Measurements from ENCODE around the gene SOX4. TPM values are rescaled to one million over a fixed set of nuclear protein-coding genes. Genes with fewer than 3 reads are reported as not detected.
"Not testable (repeated sequence)": the region's sequence is repeated elsewhere in the genome, so short reads cannot be mapped to it uniquely, and the experiment has no call there.

The SOX4 gene
- total RNA-seq (2022), result 76.8 and 77.3 TPM in 2 replicates
- Bru-seq, nascent RNA, result percentile 99 among the genes with signal in this experiment
- percentile 100 among the genes with signal in this experiment for BruChase-seq, experiment 1, labeled RNA remaining after a 2-hour chase
- percentile 97 among the genes with signal in this experiment for BruChase-seq, experiment 2, labeled RNA remaining after a 6-hour chase
- long read RNA-seq, full-length matches to known transcripts, result 212 of 212 reads
- long read RNA-seq, partial matches to known transcripts, result 0 of 212 reads
- long read RNA-seq, other reads (novel, unspliced or antisense), result 0 of 212 reads

DNA sequence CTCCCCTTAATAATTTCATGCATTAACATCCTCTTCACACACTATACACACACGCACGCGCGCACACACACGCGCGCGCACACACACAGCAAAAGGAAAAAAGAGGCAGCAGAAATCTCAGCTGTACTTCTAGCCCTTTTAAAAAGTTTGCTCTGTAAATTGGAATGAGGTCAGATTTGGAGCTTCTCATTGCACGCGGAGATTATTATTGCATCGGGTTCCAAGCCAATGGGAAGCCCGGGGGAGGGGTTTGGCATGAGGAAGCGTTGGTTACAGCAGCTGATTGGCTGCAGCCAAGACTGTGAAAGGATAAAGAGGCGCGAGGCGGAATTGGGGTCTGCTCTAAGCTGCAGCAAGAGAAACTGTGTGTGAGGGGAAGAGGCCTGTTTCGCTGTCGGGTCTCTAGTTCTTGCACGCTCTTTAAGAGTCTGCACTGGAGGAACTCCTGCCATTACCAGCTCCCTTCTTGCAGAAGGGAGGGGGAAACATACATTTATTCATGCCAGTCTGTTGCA, at the start of gene SOX4:
Gene SOX4, plus strand, starts transcription at position 340 of the 515 bp plus-strand sequence. CDS start 784 bp downstream, outside the sequence.
- H3K9me3 Mint-ChIP-seq (ENCODE audit: unreplicated experiment), result no peaks in the 10 kb centered on the region
- H3K27ac Mint-ChIP-seq (ENCODE audit: unreplicated experiment), result no peak within 1 kb of the TSS
- TF ChIP-seq, protein P1, sequence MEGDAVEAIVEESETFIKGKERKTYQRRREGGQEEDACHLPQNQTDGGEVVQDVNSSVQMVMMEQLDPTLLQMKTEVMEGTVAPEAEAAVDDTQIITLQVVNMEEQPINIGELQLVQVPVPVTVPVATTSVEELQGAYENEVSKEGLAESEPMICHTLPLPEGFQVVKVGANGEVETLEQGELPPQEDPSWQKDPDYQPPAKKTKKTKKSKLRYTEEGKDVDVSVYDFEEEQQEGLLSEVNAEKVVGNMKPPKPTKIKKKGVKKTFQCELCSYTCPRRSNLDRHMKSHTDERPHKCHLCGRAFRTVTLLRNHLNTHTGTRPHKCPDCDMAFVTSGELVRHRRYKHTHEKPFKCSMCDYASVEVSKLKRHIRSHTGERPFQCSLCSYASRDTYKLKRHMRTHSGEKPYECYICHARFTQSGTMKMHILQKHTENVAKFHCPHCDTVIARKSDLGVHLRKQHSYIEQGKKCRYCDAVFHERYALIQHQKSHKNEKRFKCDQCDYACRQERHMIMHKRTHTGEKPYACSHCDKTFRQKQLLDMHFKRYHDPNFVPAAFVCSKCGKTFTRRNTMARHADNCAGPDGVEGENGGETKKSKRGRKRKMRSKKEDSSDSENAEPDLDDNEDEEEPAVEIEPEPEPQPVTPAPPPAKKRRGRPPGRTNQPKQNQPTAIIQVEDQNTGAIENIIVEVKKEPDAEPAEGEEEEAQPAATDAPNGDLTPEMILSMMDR (IDR thresholded peaks at IDR 0.05; ENCODE audit: insufficient read depth in 1 of 2, low read depth in 1 of 2, low read length in 1 of 2, severe bottlenecking in 1 of 2, unreplicated experiment in 1 of 2), result no peak

GRCh38 chr6:21552286-21552685, 41.3 kb upstream of the SOX4 start:
- H3K36me3 ChIP-seq (ENCODE audit: control insufficient read depth, insufficient read depth, low read length); POLR2A ChIA-PET; H3K27me3 Mint-ChIP-seq (ENCODE audit: insufficient read depth, unreplicated experiment); CTCF ChIA-PET; H3K4me1 Mint-ChIP-seq (ENCODE audit: low read depth, unreplicated experiment); DNase-seq; H3K4me3 Mint-ChIP-seq (ENCODE audit: unreplicated experiment); intact Hi-C loops (cut with micrococcal nuclease; ENCODE audit: unreplicated experiment); H3K36me3 Mint-ChIP-seq (ENCODE audit: insufficient read depth, unreplicated experiment); BruUV-seq (replicated peaks); H3K4me1 ChIP-seq; H3K27ac Mint-ChIP-seq (ENCODE audit: unreplicated experiment); H3K9me3 ChIP-seq; H3K27me3 ChIP-seq (replicated peaks; ENCODE audit: control insufficient read depth, insufficient read depth, low read length); H3K4me3 ChIP-seq (ENCODE audit: low read depth, low read length): not testable (repeated sequence)
- peaks cover 20% of the 10 kb centered on the region for H3K9me3 Mint-ChIP-seq (ENCODE audit: unreplicated experiment)

More for the DNA sequence above, at the start of gene SOX4:
- Histone ChIP-seq H3K27me3 (replicated peaks; ENCODE audit: control insufficient read depth, insufficient read depth, low read length) (no peaks in the 10 kb centered on the region), H3K4me1 (peaks cover 9% of the 10 kb centered on the region), H3K9me3 (no peaks in the 10 kb centered on the region), H3K36me3 (ENCODE audit: control insufficient read depth, insufficient read depth, low read length) (peaks cover 2% of the 10 kb centered on the region; the same call in 1 of the 2 replicates), H3K4me3 (ENCODE audit: low read depth, low read length) (peak within 1 kb of the TSS; percentile 99)
- H3K4me1 Mint-ChIP-seq (ENCODE audit: low read depth, unreplicated experiment), result peaks cover 6% of the 10 kb centered on the region
- no peaks in the 10 kb centered on the region for H3K27me3 Mint-ChIP-seq (ENCODE audit: insufficient read depth, unreplicated experiment)
- no TSS peak for BruUV-seq (replicated peaks)
- peak within 1 kb of the TSS; percentile 20 for H3K4me3 Mint-ChIP-seq (ENCODE audit: unreplicated experiment)
- peak; percentile 95 to 97 for DNase-seq
- CTCF ChIA-PET, result interaction anchor here (0.6 to 1.0 kb wide), 3 partner anchors 19 to 1030 kb away, joined by 4 to 8 read pairs (median 5); no protein-coding TSS in a partner anchor
- peaks cover 30% of the 10 kb centered on the region for H3K36me3 Mint-ChIP-seq (ENCODE audit: insufficient read depth, unreplicated experiment)
- intact Hi-C loops (cut with micrococcal nuclease; ENCODE audit: unreplicated experiment), result loop anchor here (1.0 to 10.0 kb wide), 6 partner anchors 355 to 1234 kb away; no protein-coding TSS in a partner anchor
- POLR2A ChIA-PET, result interaction anchor here (0.5 to 1.3 kb wide), 25 partner anchors 8 to 1324 kb away, joined by 3 to 6 read pairs (median 3); no protein-coding TSS in a partner anchor

DNA sequence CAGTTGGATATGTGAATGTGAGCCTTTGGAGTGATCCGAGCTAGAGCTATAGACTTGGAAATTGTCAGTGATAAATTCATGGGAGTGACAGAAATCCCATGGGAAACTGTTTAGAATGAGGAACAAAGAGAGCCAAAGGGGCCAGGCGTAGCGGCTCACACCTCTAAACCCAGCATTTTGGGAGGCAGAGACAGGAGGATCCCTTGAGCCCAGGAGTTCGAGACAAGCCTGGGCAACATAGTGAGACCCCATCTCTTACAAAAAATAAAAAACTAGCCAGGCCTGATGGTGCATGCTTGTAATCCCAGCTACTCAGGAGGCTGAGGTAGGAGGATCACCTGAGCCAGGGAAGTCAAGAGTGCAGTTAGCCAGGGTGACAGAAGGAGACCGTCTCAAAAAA, 39.3 kb upstream of the SOX4 start:
- Histone ChIP-seq H3K4me1 (no peaks in the 10 kb centered on the region), H3K36me3 (ENCODE audit: control insufficient read depth, insufficient read depth, low read length) (no peaks in the 10 kb centered on the region), H3K4me3 (ENCODE audit: low read depth, low read length) (no peak overlapping the region), H3K9me3 (peaks cover 3% of the 10 kb centered on the region; the same call in 1 of the 2 replicates), H3K27me3 (replicated peaks; ENCODE audit: control insufficient read depth, insufficient read depth, low read length) (no peaks in the 10 kb centered on the region)
- TF ChIP-seq, protein P1 (IDR thresholded peaks at IDR 0.05; ENCODE audit: insufficient read depth in 1 of 2, low read depth in 1 of 2, low read length in 1 of 2, severe bottlenecking in 1 of 2, unreplicated experiment in 1 of 2), result no peak
- no peaks in the 10 kb centered on the region for H3K36me3 Mint-ChIP-seq (ENCODE audit: insufficient read depth, unreplicated experiment)
- DNase-seq, result no peak
- ChIA-PET POLR2A (no interaction called here), CTCF (no interaction called here)
- BruUV-seq (replicated peaks), result no TSS peak
- H3K9me3 Mint-ChIP-seq (ENCODE audit: unreplicated experiment), result peaks cover 3% of the 10 kb centered on the region
- no peaks in the 10 kb centered on the region for H3K4me1 Mint-ChIP-seq (ENCODE audit: low read depth, unreplicated experiment)
- H3K27ac Mint-ChIP-seq (ENCODE audit: unreplicated experiment), result no peak overlapping the region
- no peaks in the 10 kb centered on the region for H3K27me3 Mint-ChIP-seq (ENCODE audit: insufficient read depth, unreplicated experiment)
- intact Hi-C loops (cut with micrococcal nuclease; ENCODE audit: unreplicated experiment), result no loop called here
- H3K4me3 Mint-ChIP-seq (ENCODE audit: unreplicated experiment), result no peak overlapping the region

Measured in Caco-2 (cell line).